CD4-positive, alpha-beta T cell treated with Interleukin-17A for 1 hour (primary cell): Measurements from ENCODE around the gene GOLGA6D.
"Not testable (repeated sequence)": the region's sequence is repeated elsewhere in the genome, so short reads cannot be mapped to it uniquely, and the experiment has no call there.

Experiments
- DNase-seq: peaks from one replicate; pipeline ENCODE4 v3.0.0-alpha.2; 2020

Gene GOLGA6D, protein sequence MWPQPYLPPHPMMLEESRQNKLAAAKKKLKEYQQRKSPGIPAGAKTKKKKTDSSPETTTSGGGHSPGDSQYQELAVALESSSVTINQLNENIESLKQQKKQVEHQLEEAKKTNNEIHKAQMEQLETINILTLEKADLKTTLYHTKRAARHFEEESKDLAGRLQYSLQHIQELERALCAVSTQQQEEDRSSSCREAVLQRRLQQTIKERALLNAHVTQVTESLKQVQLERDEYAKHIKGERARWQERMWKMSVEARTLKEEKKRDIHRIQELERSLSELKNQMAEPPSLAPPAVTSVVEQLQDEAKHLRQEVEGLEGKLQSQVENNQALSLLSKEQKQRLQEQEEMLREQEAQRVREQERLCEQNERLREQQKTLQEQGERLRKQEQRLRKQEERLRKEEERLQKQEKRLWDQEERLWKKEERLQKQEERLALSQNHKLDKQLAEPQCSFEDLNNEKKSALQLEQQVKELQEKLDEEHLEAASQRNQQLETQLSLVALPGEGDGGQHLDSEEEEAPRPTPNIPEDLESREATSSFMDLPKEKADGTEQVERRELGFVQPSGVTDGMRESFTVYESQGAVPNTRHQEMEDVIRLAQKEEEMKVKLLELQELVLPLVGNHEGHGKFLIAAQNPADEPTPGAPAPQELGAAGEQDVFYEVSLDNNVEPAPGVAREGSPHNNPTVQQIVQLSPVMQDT

DNA sequence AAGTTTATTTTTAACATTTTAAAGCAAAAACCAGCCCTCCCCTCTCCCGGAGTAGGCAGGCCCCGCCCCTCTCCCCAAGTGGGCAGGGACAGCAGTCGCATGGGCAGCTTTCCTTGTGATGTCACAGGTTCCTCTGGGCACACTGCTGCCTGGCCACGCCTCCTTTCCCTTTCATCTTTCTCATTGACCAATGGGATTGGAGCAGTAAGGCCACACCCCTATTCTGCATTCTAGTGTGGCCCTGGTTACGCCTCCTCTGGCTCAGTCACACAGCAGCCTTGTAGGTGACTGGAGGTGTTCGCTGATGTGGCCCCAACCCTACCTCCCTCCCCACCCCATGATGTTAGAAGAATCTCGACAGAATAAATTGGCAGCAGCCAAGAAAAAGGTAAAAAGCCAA lies at the start of gene GOLGA6D:
GOLGA6D (plus strand) TSS at position 264 of the 400 bp plus-strand sequence; CDS start at position 305, 41 bp downstream.
- peak; percentile 9 for DNase-seq

DNA sequence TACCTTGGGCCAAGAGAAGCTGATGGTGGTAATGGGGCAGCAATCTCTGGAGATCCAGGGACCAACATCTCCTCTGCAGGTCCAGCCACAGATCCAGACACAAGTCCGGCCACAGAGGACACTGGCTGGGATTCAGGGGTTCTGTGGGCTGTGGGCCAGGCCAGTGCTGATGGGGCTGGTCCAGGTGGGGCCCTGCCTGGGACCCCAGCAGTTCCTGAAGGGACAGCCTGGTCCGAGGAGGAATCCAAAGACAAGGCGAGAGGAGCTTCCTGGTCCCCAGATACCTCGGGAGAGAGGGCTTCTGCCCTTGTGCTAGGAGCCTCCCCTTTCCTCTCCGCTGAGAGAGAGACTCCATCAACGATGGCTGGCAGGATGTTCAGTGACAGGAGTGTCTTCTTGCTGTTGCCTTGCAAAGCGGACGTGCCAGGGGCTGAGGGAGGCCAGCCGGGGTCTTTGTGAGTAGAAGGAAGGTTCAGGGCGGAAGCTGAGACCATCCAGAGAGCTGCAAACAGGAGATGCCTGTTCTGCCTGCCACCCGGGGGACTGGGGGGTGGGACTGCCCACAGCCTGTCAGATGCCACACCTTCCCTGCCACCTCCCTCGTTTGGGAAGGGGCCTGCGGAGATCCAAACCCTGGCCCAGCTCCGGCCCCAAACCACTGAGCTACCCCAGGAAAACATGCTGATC lies 49.0 kb upstream of the GOLGA6D start:
- DNase-seq: no peak

DNA sequence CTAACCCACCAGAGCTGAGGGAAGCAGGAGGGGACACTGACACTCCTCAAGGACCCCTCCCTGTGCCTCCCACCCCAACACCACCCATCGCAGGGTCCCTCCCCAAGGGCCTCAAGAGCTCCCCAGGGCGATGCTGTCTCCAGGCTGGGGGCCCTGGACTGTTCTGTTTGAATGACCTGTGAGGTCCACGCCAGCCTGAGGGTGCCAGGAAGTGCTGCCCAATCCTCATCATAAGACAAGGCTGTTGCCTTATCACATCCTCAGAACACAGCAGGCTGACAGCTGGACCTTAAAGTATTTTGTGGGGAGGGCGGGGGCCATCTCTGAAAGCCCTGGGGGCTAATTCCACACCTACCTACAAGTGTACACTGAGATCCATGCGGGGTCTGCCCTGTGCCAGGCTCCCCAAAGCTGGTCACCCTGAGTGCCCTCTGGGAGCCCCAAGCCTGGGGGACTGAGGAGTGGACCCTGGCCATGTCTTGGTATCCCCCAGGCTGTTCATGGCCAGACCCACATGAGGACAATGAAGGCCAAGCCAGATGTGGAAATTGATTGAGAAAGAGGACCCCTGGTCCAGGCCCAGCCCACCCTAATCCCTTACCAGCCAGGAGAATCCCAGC lies 48.3 kb upstream of the GOLGA6D start:
- no peak for DNase-seq

- DNase-seq: no peak
Observed at GRCh38 chr15:75235051-75235673, 47.5 kb upstream of the GOLGA6D start.

DNA sequence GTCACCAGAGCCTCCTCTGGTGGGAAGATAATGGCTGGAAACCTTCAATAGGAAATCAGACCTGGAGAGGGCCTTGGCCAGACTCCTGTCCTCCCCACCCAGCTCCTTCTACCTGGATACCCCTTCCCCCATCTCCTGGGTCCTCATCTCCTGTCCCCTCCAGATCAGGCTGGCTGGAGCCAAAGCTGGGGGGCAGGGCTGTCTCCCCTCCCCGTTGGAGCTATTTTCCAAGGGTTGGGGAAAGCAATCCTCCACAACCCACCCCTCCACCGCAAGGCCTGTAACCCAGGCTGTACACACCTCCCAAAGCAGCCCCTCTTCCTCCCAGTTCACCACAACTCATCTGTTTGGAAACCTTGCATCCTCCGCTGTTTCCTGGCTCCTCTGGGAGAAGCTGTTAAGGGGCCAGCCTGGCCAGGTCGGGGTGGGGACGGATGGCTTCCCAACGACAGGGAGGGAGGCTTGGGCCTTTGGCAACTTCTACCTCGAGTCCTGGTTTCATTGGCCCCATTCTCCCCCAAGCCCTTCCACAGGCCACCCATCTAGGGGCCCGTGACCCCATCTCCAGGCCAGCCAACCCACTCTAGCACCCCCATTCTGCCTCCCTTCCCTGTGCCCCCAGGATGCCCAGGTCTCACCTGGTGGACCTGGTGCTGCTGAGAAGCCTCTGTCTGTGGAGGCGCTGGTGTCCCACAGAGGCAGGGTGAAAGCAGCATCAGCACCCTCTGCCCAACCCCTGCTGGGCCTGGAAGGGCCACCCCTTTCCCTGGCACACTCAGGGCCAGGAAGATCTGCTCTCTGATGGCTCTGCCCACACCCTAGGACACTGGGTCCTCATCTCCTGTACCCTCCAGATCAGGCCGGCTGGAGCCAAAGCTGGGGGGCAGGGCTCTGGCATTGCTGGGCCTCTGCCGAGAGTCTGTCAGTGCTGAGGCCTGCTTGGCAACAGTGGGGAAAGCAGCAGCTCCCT lies 46.6 kb upstream of the GOLGA6D start:
- DNase-seq: no peak

- DNase-seq: no peak
Observed at GRCh38 chr15:75237316-75237982, 45.2 kb upstream of the GOLGA6D start.

- no peak for DNase-seq
Observed at GRCh38 chr15:75238150-75238549, 44.5 kb upstream of the GOLGA6D start.

DNA sequence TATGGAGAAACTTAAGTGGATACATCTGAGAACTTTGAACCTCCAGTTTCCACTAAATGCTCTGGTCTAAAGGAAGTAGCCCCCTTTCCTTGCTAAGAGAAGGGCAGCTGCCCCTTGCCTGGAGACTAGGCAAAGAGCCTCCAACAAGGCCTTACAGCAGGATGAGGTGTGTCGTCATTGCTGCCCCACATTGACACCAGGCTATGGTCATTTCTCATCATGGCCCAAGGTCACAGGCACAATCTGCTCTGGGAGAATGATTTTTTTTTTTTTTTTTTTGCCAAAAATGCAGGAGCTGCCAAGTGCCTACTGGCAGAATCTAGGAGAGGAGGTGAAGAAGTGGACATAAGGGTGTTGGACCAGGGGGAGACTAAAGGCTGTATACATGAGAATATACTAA lies 36.9 kb upstream of the GOLGA6D start:
- DNase-seq: not testable (repeated sequence)

GRCh38 chr15:75248991-75249390 lies 33.6 kb upstream of the GOLGA6D start:
- not testable (repeated sequence) for DNase-seq

DNA sequence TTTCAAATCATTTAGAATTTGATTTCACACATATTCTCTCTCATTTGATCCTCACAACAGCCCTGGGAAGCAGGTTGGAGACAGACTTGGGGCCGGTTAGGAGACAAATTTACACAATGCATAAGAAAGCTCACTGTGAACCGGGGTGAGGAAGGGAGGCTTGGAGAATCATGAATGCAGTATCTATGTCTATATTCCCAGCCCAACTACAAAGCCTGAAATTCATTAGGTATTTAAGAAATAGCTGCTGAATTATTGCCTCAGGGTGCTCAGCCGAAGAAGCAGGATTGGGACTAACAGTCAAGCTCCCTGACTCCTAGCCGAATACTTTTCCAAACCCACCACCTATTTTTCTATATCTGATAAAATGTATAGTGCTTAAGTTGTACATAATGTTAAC lies 32.9 kb upstream of the GOLGA6D start:
- DNase-seq: no peak

DNA sequence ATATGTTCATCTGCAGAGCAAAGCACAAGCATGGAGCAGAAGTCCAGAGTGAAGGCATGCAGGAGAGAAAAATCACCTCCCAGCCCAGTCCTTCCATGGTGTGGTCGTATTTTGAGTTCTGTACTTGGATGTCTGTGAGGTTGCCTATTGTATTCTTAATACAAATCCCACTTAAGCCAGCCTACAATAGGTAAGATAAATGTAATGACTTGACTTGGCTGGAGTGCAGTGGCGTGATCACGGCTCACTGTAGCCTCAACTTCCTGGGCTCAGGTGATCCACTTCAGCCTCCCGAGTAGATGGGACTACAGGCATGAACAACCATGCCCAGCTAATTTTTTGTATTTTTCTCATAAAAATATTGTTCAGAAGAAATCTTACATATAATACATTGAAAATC lies 31.3 kb upstream of the GOLGA6D start:
- DNase-seq: not testable (repeated sequence)

DNA sequence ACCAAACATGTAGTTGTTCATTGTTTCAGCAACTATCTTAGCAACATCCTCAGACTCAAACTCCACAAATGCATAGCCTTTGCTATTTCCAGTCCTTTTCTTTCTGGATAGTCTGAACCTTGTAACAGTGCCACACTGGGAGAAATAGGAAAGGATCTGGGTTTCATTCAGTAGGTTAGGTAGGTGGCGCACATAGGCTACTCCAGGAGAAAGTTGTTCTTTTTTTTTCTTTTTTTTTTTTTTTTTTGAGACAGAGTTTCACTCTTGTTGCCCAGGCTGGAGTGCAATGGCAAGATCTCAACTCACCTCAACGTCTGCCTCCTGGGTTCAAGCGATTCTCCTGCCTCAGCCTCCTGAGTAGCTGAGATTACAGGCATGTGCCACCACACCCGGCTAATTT lies 30.4 kb upstream of the GOLGA6D start:
- DNase-seq: not testable (repeated sequence)

DNA sequence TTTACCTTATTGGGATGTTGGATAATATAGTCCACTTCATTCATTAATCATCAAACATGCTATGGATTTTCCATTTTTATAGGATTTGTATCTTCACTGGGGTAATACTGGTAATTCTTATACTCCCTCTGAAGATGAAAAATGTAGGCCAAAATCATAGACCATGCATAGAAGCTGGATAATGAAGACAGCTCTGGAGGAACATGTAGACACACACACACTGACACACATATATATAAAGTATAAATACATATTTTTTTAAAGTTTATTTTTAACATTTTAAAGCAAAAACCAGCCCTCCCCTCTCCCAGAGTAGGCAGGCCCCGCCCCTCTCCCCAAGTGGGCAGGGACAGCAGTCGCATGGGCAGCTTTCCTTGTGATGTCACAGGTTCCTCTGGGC lies 24.6 kb upstream of the GOLGA6D start, which contains the start of gene GOLGA6C:
GOLGA6C (plus strand) TSS at position 301 of the 400 bp plus-strand sequence. CDS start 265 bp downstream, outside the sequence.
- DNase-seq: not testable (repeated sequence)

DNA sequence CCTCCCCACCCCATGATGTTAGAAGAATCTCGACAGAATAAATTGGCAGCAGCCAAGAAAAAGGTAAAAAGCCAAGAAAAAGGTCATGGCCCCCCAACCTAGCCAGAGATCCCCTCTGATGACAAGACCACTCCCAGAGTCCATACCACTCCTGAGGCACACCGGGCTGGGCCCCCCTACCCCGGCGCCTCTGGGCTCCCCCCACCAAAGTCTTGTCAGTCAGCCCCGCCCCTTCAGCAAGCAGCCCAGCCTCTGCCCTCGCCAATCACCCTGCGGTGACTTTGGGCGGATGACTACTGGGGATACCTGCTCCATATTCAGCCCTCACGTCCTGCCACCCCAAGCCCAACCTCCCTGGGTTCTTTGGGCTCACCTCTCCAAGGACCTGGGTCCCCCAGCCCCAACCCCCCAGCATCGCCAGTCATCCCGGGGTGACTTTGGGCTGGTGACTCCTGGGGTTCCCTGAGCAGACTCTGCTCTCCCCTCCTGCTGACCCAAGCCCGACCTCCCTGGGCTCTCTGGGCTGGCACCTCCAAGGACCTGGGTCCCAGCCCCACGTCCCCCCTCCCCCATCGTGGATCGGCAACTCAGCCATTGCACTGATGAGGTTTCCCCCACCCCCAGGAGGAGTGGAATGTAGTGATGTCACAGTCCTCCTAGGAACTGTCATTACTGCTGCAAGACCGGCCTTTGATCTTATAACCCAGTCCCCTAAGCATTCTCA lies 23.9 kb upstream of the GOLGA6D start:
- DNase-seq: not testable (repeated sequence)

DNA sequence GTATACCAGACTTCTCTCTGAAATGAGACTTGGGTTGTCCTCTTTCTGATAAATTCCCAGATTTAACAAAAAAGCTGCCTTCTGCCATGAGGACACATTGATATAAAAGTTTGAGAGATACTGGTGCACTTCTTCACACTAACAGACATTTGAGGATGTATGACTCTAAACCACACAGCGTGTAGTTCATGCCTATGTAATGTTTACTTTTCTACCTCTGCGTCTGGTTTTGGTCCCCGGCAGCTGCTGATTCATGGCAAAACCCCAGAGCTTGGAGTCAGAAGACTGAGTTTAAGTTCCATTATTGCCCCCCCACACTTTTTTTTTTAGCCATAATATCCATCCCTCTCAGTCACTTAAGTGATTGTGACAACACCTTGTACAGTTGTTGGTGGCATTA lies 22.8 kb upstream of the GOLGA6D start:
- not testable (repeated sequence) for DNase-seq

DNA sequence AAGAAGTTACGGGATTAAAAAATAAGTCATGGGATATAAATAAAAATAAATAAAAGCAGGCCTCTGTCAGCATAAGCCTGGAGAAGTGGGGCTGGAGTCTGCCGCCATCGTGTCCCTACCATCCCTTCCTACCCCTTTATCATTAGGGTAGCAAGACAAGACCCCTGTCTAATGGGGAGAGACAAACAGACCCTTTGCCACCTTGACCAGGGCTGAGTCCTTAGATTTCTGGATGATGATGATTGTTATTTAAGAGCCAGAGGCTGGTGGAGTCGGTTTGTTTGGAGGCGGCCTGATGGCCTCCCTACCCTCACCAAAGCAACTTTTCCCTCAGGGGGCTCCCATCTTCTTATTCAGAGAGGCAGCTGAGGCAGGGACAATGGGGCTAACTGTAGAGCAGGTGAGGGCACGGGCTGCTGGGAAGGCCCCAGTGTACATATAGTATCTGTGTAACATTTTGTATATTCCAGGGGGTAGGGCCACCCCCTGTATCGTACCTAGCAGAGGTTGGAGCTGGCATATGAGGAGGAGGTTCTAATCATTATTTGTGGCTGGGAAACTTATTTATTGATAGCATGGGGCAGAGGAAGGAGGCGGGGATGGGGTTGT lies 8.8 kb upstream of the GOLGA6D start:
- not testable (repeated sequence) for DNase-seq

DNA sequence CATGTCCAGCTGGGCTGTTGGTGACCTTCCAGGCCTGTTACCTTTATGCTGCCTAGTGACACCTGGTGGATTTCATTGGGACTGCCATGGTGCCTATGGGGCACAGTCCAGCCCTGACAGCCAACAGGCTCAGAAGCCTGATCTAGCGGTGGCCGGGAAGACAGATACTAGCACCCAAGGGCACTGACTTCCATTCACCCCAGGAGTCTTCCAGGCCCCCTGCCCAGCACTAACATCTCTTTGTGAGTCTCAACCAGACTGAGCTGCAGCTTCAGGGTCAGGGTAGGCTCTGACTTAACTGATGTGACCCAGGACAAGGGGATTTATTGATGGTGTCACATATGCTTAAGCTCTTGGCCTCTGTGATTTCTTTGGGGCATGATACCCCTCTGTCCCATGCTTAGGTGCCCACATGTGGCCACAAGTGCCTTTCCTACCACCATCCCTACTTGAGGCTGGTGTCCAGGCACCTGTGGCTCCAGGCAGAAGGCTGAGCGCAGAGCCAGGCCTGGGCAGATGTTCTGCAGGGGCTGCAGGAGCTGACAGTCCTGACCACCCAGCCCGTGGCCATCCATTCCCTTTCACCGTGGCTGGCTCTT lies 8.0 kb upstream of the GOLGA6D start:
- DNase-seq: peak; percentile 59

DNA sequence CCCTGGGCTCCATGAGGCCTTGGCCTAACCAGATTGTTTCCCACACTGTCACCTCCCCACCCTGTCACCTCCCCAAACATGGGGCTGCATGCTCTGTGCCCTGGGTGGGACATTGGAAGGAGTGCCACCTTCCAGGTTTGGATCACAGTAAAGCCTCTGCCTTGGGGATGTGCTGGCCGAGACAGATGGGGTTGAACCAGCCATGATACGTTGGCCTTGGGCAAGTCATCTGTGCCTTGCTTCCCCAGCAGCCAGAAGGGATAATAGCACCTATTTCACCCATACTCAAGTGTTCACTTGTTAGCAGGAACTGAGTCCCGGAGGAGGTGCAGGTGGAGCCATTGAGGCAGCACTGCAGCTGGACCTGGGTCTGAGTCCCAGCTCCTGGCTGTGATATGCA lies 7.0 kb upstream of the GOLGA6D start:
- DNase-seq: not testable (repeated sequence)

DNA sequence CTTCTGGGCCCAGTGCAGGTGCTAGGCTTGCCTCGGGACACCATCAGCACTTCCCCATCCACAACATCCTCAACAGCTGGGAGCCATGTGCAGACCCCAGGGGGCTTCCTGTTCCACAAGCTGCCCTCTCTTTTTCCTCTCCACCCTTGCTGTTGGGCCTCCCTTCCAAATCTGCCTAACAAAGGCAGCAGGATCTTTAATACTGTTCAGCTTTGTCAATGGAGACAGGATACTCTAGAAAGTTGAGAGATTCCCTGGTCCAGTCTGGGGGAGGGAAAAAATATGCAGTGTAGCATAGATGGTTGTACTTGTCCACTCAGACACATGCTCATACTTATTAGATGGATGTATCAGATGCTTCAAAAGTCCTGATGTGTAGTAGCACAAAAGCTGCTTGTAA lies 4.1 kb upstream of the GOLGA6D start:
- DNase-seq: not testable (repeated sequence)
